ENCODE data around the gene FRMPD3.
A peak's percentile ranks its signal among the peaks of the same experiment; 100 is the strongest.

The FRMPD3 gene

GRCh38 chrX:107448998-107449835 lies at the start of gene FRMPD3:
Gene FRMPD3, plus strand, starts transcription at chrX:107449652. Its CDS starts 76,937 bp downstream, at chrX:107526589.
- H3K4me3 ChIP-seq (replicated peaks; ENCODE audit: low read depth, low read length) = peak within 1 kb of the TSS; percentile 29
- no peak for TF ChIP-seq CTCF (IDR thresholded peaks at IDR 0.05; ENCODE audit: low read length, missing control alignments)
- DNase-seq (ENCODE audit: low read depth) = no peak

- DNase-seq (ENCODE audit: low read depth) = no peak
- TF ChIP-seq CTCF (IDR thresholded peaks at IDR 0.05; ENCODE audit: low read length, missing control alignments) = no peak
- H3K4me3 ChIP-seq (replicated peaks; ENCODE audit: low read depth, low read length) = no peak overlapping the region
Observed at GRCh38 chrX:107420571-107420970, 28.9 kb upstream of the FRMPD3 start.

- no peak for DNase-seq (ENCODE audit: low read depth)
- TF ChIP-seq CTCF (IDR thresholded peaks at IDR 0.05; ENCODE audit: low read length, missing control alignments) = no peak
- no peak overlapping the region for H3K4me3 ChIP-seq (replicated peaks; ENCODE audit: low read depth, low read length)
Observed at GRCh38 chrX:107421337-107421861, 28.1 kb upstream of the FRMPD3 start.

- peak; percentile 42 for DNase-seq (ENCODE audit: low read depth)
- H3K4me3 ChIP-seq (replicated peaks; ENCODE audit: low read depth, low read length) = no peak overlapping the region
- peak; percentile 34 for TF ChIP-seq CTCF (IDR thresholded peaks at IDR 0.05; ENCODE audit: low read length, missing control alignments)
Observed at GRCh38 chrX:107429090-107429489, 20.4 kb upstream of the FRMPD3 start.

GRCh38 chrX:107440187-107440586 lies 9.3 kb upstream of the FRMPD3 start:
- H3K4me3 ChIP-seq (replicated peaks; ENCODE audit: low read depth, low read length) = no peak overlapping the region
- DNase-seq (ENCODE audit: low read depth) = no peak
- TF ChIP-seq CTCF (IDR thresholded peaks at IDR 0.05; ENCODE audit: low read length, missing control alignments) = no peak

GRCh38 chrX:107440692-107441091 lies 8.8 kb upstream of the FRMPD3 start:
- DNase-seq (ENCODE audit: low read depth) = no peak
- no peak for TF ChIP-seq CTCF (IDR thresholded peaks at IDR 0.05; ENCODE audit: low read length, missing control alignments)
- no peak overlapping the region for H3K4me3 ChIP-seq (replicated peaks; ENCODE audit: low read depth, low read length)

All from fibroblast of pulmonary artery (primary cell).